COR-L47 (cell line): ENCODE measurements around the gene HYLS1.
"Not testable (repeated sequence)": the region's sequence is repeated elsewhere in the genome, so short reads cannot be mapped to it uniquely, and the experiment has no call there.

Experiments used
- DNase-seq: peaks from one replicate; lab custom pipeline; 2025; lab: John Stamatoyannopoulos, UW

HYLS1 gene

GRCh38 chr11:125902927-125903710 is 15.7 kb downstream of the HYLS1 start, which contains the start of gene PUS3:
Gene PUS3, minus strand, starts transcription at chr11:125903206. Its CDS starts 6,922 bp downstream, at chr11:125896284.
- peak; percentile 94 for DNase-seq

GRCh38 chr11:125903711-125904659 is 16.5 kb downstream of the HYLS1 start, which contains the start of gene DDX25:
Gene DDX25, plus strand, starts transcription at chr11:125904508. Its CDS starts 10 bp downstream, at chr11:125904518.
- DNase-seq, result peak; percentile 25

GRCh38 chr11:125904678-125905077 is 17.2 kb downstream of the HYLS1 start:
- DNase-seq, result no peak

GRCh38 chr11:125910226-125910849 is 22.9 kb downstream of the HYLS1 start:
- DNase-seq, result no peak

- DNase-seq, result not testable (repeated sequence)
Observed at GRCh38 chr11:125914601-125915000, 27.1 kb downstream of the HYLS1 start.

- no peak for DNase-seq
Observed at GRCh38 chr11:125916683-125917347, 29.3 kb downstream of the HYLS1 start.

- no peak for DNase-seq
Observed at GRCh38 chr11:125918140-125918840, 30.8 kb downstream of the HYLS1 start.

- no peak for DNase-seq
Observed at GRCh38 chr11:125921042-125921441, 33.6 kb downstream of the HYLS1 start.

- no peak for DNase-seq
Observed at GRCh38 chr11:125922156-125922555, 34.7 kb downstream of the HYLS1 start.

- peak; percentile 61 for DNase-seq
Observed at GRCh38 chr11:125923012-125923579, 35.6 kb downstream of the HYLS1 start.

- DNase-seq, result no peak
Observed at GRCh38 chr11:125923633-125924032, 36.2 kb downstream of the HYLS1 start.

GRCh38 chr11:125924384-125925007 is 37.0 kb downstream of the HYLS1 start:
- DNase-seq, result no peak

GRCh38 chr11:125925247-125925740 is 37.8 kb downstream of the HYLS1 start:
- peak; percentile 5 for DNase-seq

GRCh38 chr11:125925804-125926203 is 38.3 kb downstream of the HYLS1 start:
- DNase-seq, result no peak

- no peak for DNase-seq
Observed at GRCh38 chr11:125926682-125927081, 39.2 kb downstream of the HYLS1 start.

- DNase-seq, result no peak
Observed at GRCh38 chr11:125929445-125930075, 42.1 kb downstream of the HYLS1 start.

GRCh38 chr11:125930076-125930450 is 42.6 kb downstream of the HYLS1 start:
- DNase-seq, result no peak

GRCh38 chr11:125931116-125931515 is 43.6 kb downstream of the HYLS1 start:
- DNase-seq, result no peak

GRCh38 chr11:125931668-125932067 is 44.2 kb downstream of the HYLS1 start:
- no peak for DNase-seq
